ENCODE measurements around the gene MSRB2. TPM values are rescaled to one million over a fixed set of nuclear protein-coding genes. Genes with fewer than 3 reads are reported as not detected.
"Not testable (repeated sequence)": the region's sequence is repeated elsewhere in the genome, so short reads cannot be mapped to it uniquely, and the experiment has no call there.

MSRB2 gene
- total RNA-seq, 2 donors from 2014 or later = 39.9 to 43.7 TPM

DNA sequence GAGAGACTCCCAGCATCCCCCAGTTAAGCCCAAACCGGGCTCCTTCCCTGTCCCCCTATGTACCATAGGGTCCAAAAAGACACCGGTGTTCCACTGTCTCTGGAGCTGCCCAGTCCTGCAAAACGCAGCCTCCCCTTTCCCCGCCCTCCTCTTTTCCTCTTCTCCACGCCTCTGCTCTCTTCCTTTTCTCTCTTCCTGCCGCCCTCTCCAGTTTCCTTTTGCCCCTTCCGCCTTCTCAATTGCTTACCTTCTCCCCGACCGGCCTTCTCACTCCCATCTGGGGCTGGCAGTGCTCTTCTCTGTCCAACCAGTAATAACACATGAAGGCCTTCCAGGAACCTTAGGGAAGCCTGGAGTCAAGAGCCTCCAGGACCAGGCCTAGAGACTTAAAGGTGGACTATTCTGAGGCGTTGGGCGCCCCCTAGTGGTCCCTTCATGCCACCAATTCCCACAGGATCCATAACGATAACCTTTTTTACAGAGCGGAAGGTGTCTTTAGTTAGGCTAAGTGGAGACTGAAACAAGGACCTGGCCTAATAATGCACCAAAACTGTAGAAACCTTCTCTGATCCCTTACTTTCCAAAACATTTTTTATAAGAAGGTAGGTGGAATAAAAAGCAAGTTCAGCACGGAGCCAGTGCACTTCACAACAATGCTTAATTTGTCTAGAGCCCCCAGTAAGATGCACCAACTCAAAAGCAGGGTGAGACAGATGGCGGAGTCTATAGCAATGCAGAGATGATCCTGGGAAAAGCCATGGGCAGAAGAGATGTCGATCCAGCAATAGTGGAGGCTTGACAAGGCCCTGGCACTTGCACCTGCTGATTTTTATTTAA lies 27.2 kb upstream of the MSRB2 start:
- DNase-seq (peak; percentile 57 to 91), ATAC-seq (peak; percentile 72)
- intact Hi-C loops (cut with DNase I, micrococcal nuclease) = loop anchor here in 1 of 2 donors (10.0 kb wide), 1 partner anchor 513 kb away; no protein-coding TSS in a partner anchor

DNA sequence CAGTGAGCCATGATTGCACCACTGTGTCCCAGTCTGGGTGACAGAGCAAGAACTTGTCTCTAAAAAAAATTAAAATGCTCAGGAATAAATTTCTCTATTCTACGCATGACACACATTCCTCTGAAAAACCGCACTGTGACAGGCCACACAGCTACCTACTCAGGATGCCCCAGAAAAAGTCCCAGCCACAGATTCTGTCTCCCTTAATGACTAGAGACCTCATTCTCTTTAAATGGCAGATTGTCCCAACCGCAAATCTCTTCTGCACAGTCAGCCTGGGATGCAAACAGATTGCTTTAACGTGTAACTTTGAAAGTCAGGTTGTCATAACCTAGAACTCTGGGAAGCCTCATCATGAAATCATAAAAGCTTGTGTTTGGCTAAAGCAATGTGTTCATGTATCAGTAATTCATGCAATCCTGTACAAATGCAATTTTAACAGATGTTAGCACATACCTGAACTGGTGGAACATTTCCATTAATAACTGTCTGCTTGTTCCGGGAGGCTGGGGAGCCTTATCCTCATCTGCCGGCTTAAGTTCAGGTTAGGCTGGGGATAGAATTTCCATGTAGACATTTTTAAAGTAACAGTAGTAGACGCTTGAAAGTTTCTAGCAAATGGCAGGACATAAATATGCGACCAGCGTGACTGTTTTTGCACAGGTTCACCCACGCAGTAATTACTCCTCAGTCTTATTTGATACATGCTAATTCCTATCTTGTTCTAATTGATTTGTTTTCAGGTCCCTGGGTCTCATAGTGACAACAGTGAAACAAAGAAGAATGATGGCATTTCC lies 26.2 kb upstream of the MSRB2 start:
- intact Hi-C loops (cut with DNase I, micrococcal nuclease) = loop anchor here in 1 of 2 donors (10.0 kb wide), 1 partner anchor 514 kb away; no protein-coding TSS in a partner anchor

DNA sequence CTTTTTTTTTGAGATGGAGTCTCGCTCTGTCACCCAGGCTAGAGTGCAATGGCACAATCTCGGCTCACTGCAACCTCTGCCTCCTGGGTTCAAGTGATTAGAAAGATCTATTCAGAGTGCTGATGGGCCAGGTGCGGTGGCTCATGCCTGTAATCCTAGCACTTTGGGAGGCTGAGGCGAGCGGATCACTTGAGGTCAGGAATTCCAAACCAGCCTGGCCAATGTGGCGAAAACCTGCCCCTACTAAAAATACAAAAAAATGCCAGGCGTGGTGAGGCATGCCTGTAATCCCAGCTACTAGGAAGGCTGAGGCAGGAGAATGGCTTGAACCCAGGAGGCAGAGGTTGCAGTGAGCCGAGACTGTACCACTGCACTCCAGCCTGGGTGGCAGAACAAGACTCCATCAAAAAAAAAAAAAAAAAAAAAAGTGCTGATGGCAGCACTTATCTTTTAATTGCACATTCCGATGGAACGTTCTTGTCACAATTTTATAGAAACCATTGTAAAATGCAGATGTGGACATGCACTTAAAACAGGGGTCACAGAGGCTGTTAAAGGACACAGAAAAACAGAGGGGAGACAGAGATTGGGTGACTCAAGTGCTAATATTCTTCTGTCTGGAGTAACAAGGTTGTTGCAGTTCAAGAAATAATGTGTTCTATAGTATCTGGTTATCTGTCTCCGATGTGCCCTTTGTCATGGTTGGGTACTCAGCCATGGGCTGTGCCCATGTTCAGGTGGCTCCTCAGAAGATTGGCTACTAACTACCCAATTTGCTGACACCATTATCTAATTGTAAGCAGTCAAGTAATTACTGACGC lies 25.1 kb upstream of the MSRB2 start:
- intact Hi-C loops (cut with DNase I, micrococcal nuclease); DNase-seq; ATAC-seq: not testable (repeated sequence)

More for the DNA sequence above, 26.2 kb upstream of the MSRB2 start:
- no peak for DNase-seq
- no peak for ATAC-seq

DNA sequence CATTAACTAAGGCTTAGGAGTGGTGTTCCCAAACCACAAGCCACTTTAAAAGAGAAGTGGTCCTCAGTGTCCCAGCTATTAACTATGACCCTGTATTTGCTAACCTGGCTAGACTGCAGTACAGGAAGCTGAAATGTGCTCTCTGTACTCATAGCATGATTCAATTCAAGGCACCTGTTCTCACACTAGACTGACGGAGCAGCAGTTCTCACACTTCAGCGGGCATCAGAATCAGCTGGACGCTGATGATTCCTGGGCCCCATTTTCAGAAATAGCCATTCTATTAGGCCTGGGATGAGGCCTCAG lies 24.5 kb upstream of the MSRB2 start:
- DNase-seq = no peak
- ATAC-seq = no peak
- intact Hi-C loops (cut with DNase I, micrococcal nuclease) = no loop called here

DNA sequence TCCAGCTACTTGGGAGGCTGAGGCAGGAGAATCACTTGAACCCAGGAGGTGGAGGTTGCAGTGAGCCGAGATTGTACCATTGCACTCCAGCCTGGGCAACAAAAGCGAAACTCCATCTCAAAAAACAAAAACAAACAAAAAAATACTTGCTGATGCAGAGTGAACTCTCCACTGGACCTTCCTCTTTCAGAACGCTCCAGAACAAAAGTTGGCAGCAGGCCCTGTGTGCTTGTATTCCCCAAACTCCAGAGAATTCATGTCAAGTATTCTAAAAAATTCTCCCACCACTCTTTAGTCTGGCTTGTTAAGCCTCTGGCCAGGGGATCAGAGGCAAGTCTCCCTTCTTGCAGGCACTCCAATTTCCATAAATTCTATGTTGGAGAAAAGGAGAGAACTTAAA lies 22.8 kb upstream of the MSRB2 start:
- ATAC-seq; intact Hi-C loops (cut with DNase I, micrococcal nuclease): not testable (repeated sequence)
- peak in 1 of 2 donors; percentile 35 for DNase-seq

DNA sequence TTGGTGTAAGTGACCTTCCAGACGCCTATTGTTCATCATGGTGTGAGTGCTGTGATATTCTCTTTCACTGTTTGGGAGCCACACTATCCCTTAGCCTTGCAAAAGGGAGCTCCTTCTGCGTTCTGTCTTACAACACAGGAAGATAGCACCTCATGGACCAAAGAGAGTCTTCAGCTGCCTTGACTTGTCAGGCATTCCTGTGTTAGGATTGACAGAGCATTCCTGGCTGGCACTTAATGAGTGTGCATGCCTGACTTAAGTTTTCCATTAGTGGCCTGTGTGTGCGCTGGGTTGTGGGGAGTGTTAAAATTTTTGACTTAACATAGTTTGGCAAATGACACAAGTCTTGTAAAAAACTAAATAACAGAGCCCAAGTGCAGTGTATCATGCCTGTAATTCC lies 21.9 kb upstream of the MSRB2 start:
- DNase-seq = no peak
- intact Hi-C loops (cut with DNase I, micrococcal nuclease) = no loop called here
- ATAC-seq = no peak

DNA sequence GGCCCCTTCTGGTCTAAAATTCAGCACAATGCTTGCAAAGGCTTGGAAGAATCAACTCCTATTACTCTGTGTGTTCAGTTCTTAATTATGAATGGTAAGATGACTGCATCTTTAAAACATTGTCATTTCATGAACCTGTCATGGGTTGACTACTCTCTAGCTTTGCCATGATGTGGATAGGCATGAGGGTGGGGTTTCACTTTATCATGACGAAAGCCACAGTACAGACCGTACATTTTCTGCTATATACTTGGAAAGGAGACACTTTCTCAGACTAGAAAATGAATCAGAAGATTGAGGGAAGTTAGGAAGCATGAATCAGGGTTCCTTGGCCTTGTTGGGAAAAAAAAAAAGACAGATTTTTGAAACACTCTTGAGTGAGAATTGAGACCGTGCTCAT lies 19.7 kb upstream of the MSRB2 start:
- intact Hi-C loops (cut with DNase I, micrococcal nuclease) = no loop called here
- no peak for DNase-seq
- ATAC-seq = no peak

DNA sequence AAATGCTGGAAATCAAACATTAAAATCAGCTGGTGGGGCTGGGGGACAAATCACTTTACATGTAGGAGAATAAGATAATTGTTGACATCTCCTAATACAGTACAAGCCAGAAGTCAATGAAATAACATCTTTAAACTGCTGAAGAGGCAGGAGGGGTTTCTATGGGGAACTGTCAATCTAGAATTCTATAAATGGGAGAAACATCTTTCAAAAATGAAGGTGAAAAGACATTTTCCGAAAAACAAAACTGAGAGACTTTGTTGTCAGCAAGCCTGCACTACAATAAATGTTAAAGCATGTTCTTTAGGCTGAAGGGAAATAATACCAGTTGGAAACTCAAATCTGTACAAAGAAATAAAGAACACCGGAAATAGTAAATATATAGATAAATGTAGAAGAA lies 17.3 kb upstream of the MSRB2 start:
- DNase-seq = no peak
- no peak for ATAC-seq
- intact Hi-C loops (cut with DNase I, micrococcal nuclease) = no loop called here

DNA sequence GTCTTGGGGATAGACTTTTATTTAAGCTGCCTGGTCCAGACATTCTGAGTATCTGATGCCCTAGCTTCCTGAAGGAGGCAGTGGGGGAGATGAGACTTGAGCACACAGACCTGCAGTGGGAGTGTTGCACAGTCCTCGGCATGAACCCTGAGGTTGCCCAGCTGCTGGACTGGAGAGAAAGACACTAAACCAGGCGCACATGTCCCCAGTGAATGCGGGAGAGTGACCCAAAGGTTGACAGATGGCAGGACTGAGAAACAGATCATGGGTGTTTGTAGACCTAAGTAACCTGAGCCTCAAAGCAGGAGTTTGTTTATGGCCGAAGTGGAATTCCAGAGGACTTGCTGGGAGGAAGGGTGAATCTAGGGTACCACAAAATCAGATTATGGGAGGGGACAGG lies 15.7 kb upstream of the MSRB2 start:
- no peak for DNase-seq
- no peak for ATAC-seq
- intact Hi-C loops (cut with DNase I, micrococcal nuclease) = no loop called here

DNA sequence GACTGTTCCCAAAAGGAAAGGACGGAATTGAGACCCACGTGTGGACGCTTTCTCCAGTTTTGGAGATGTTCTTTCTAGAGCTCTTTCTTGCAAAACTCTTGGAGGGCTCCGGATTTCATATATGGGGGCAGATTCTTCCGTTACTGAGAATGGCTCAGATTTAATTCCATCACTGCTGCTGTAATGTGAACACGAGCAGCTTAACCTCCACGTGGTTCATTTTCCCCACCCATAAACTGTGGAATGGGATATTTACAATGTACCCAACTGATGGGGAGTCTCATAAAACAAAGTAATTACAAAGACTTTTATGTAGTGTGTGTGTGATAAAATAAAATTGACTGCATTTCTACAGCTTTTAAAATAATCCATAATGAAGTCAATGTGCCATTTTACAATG lies 15.1 kb upstream of the MSRB2 start:
- intact Hi-C loops (cut with DNase I, micrococcal nuclease) = no loop called here
- DNase-seq = no peak
- no peak for ATAC-seq

DNA sequence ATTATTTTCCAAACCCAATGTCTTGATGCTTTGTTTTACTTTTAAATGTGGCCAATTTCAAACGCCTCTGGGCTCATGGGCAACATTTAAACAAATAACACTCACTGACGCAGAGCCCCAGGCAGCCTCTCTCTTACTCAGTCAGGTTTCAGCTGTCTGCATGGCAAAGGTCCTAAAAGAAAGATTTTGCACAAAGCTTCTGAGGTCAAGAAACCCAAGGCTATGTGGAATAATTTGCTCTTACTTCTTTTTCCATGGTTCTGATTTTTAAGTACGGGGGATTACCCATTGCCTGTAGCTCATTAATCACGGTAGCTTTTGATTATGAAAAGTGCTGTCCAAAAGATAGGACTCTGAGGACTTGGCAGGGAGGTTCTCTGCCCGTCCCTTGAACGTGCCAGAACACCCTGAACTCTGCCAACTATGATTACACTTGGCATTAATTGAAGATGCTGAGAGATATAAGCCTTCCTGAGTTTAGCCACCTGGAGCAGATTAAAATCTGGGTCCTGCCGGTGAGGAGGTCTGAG lies 14.1 kb upstream of the MSRB2 start:
- ATAC-seq = no peak
- intact Hi-C loops (cut with DNase I, micrococcal nuclease) = no loop called here
- no peak for DNase-seq

DNA sequence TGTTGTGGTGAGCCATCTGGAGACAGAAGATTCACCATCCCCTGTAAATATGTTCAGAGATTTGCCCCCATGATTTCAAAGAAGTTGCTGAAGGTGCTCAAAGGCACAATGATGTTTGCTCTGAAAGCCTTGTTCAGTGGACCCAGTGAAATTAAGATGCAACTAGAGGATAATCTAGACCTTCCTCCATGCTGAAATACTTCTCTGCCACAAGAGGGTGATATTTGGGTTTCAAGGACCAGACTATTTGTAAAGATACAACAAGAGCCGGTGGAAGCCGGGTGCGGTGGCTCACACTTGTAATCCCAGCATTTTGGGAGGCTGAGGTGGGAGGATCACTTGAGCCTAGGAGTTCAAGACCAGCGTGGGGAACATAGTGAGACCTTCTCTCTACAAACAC lies 13.5 kb upstream of the MSRB2 start:
- peak; percentile 55 for ATAC-seq
- intact Hi-C loops (cut with DNase I, micrococcal nuclease) = no loop called here
- DNase-seq = no peak

DNA sequence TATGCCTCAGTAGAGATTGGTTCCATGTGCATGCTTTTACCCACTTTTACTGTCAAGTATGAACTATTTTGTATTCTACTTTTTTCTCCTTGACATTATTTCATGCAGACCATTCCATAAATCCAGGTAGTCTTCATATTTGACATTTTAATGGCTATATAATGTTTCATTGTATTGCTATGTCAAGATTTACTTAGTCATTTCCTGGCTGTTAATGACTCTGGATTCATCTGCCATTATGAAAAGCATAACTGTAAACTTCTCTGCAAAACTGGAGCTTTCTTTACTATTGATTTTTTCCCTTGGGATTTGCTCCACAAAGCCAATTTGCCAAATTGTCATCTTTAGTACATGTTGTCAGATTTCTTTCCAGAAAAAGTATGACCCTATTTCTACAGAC lies 6.8 kb upstream of the MSRB2 start:
- intact Hi-C loops (cut with DNase I, micrococcal nuclease) = no loop called here
- ATAC-seq = peak; percentile 45
- no peak for DNase-seq

DNA sequence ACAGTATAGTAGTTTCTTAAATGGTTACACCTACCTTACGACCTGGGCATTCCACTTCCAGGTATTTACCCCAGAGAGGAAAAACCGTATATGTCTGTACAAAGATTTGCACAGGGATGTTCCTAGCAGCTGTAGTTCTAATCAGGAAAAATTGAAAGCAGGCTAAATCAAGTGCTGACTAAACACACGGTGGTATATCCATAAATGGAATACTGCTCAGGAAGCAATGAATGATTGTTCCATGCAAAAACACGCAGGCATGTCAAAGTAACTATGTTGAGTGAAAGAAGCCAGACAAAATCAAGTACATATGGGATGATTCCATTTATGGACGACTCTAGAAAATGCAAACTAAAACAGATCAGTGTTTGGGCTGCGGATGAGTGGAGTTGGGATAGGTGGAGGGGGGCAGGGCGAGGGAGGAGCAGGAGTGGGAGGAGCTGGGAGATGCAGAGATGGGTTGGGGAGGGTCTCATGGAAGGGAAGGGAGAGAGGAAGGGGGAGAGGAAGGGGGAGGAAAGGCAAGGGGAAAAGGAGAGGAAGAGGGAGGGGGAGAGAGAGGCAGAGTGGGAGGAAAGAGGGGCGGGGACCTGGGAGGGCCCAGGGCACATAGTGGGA lies 484 bp upstream of the MSRB2 start:
- intact Hi-C loops (cut with DNase I, micrococcal nuclease) = no loop called here
- ATAC-seq (no peak), DNase-seq (no peak)

DNA sequence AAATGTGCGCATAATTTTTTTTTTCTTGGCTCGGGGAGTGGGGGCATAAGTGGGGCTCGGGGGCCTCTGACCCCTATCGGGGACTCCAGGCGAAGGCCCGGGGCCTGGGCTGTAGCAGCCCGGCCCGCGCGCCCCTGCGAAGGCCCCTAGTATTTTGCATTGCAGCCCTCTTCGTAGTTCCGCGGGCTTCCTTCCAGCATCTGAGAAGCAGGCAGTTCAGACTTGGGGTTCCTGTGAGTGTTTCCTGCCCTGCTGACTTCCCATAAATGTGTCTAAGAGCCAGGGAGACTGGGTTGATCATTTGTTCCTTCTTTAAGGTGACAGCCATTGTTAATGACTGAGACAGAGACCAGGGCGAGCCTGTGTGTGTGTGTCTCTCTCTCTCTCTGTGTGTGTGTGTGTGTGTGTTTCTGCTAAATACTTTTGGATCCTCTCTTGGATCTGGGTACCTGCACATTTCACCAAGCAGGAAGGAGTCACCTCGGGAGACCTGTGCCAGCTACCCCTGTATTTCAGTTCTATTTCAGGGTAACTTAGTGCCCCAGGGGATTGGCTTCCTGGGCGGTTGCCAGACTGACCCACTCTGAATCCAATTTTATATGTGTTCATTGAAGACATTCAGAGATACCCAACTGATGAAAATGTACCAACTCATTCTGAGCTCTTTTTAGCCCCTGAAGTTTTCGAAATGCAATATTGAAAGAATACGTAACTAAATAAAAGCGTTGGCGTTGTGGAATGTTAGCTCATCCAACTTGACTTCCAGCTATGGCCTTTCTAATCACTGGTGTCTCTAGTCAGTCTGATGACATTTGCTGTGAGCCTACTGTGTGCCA lies 805 bp downstream of the MSRB2 start:
- peak; percentile 48 to 64 for DNase-seq
- intact Hi-C loops (cut with DNase I, micrococcal nuclease) = no loop called here

DNA sequence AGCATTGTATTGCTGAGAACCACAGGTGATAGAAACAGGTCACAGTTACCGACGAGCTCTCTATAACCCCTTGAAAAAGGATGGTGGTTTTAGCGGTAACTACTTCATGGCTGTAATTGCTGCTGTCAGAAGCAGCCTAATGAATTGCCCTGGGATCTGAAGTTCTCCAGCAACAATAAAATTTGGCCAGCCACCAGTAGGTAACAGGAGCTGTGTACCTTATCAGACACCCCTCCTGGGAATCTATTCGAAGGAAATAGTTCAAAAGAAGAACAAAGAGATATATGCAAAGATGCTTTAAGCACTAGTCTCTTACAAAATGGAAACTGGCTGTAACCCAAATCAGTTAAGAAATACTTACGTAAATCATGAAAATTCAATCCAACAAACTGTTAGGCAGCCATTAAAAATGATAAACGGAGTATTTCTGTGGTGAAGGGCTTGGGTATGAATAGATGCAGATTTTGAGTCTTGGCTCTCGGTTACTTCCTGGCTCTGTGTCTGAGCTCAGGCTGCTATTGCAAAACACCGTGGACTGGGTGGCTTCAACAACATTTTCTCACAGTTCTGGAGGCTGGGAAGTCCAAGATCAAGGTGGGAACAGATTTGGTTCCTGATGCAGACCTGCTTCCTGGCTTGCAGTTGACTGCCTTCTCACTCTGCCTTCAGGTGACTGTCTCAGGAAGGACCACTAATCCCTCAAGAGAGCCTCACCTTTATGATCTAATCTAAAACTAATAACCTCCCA lies 1.6 kb downstream of the MSRB2 start:
- intact Hi-C loops (cut with DNase I, micrococcal nuclease) = no loop called here
- ATAC-seq = no peak
- no peak for DNase-seq

More for the DNA sequence above, 805 bp downstream of the MSRB2 start:
- ATAC-seq = peak; percentile 31

DNA sequence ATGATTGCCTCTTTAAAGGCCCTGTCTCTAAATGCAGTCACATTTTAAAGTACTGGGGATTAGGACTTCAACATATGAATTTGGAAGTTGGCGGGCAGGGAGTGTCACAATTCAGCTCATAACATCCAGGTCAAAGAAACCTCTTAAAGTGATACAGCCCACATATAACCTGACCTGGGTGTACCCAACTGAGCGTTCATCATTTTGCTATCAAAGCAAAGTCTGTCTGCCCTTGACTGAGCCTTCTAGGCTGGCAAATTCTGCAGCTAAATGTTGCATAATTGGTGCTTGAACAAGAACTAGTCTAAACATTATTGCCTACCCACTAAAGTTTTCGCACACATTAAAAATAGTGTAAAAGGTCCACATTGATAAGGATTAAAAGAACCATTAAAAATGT lies 3.7 kb downstream of the MSRB2 start:
- no peak for ATAC-seq
- intact Hi-C loops (cut with DNase I, micrococcal nuclease) = no loop called here

More for the DNA sequence above, 3.7 kb downstream of the MSRB2 start:
- DNase-seq = no peak

Measured in left colon (tissue), 2 donors.